Measurements from ENCODE around the gene DBN1.
"Not testable (repeated sequence)": the region's sequence is repeated elsewhere in the genome, so short reads cannot be mapped to it uniquely, and the experiment has no call there.

DBN1 gene

GRCh38 chr5:177427919-177428573, 45.4 kb downstream of the DBN1 start:
- DNase-seq: no peak

- DNase-seq: no peak
Observed at GRCh38 chr5:177427211-177427822, 46.1 kb downstream of the DBN1 start.

GRCh38 chr5:177426566-177427210, 46.7 kb downstream of the DBN1 start, which contains the start of gene GRK6:
Gene GRK6, plus strand, starts transcription at chr5:177426676. Its CDS starts 170 bp downstream, at chr5:177426846.
- peak; percentile 80 for DNase-seq

GRCh38 chr5:177425801-177426565, 47.5 kb downstream of the DBN1 start:
- peak; percentile 100 for DNase-seq

GRCh38 chr5:177425196-177425800, 48.1 kb downstream of the DBN1 start:
- DNase-seq: no peak

- DNase-seq: no peak
Observed at GRCh38 chr5:177423671-177424070, 49.8 kb downstream of the DBN1 start.

- DNase-seq: no peak
Observed at GRCh38 chr5:177421062-177421798, 52.2 kb downstream of the DBN1 start.

GRCh38 chr5:177420472-177420871, 53.0 kb downstream of the DBN1 start:
- not testable (repeated sequence) for DNase-seq

- no peak for DNase-seq
Observed at GRCh38 chr5:177419046-177419445, 54.4 kb downstream of the DBN1 start.

- not testable (repeated sequence) for DNase-seq
Observed at GRCh38 chr5:177417081-177417480, 56.4 kb downstream of the DBN1 start.

GRCh38 chr5:177414481-177414880, 59.0 kb downstream of the DBN1 start:
- no peak for DNase-seq

- DNase-seq: peak; percentile 75
Observed at GRCh38 chr5:177412603-177413233, 60.7 kb downstream of the DBN1 start.

- DNase-seq: peak; percentile 34
Observed at GRCh38 chr5:177410575-177410974, 62.9 kb downstream of the DBN1 start.

- no peak for DNase-seq
Observed at GRCh38 chr5:177409043-177409801, 64.2 kb downstream of the DBN1 start, which contains the start of gene F12. Gene F12, minus strand, starts transcription at chr5:177409564. Its CDS starts 37 bp downstream, at chr5:177409527.
